GM21423 (cell line): ENCODE measurements around the gene SLC16A7.

ENCODE experiments used
- ATAC-seq: cut with Tn5 transposase; IDR thresholded peaks from one replicate; pipeline ENCODE4 v1.9.1; 2021; ENCODE audit warnings: mild to moderate bottlenecking, moderate library complexity; ENCODE audit not compliant: unreplicated experiment

Gene SLC16A7

DNA sequence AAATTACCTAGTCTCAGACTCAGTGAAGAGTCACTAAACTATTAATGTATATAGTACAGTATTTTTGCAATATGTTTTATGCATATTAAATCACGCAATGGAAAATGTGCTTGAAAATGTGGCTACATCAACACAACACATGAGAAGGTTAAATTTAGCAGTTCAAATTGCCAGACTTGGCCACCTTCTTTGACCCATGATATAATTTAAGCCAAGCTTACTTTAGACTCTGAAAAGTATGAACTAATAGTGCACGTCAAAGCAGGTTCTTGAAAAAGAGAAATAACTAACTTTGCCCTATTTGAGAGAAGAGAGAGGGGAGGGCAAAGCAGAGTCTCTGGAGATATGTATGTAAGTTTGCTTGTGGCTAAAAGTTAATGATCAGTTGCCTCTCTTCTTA is 68.7 kb downstream of the SLC16A7 start:
- no peak for ATAC-seq

DNA sequence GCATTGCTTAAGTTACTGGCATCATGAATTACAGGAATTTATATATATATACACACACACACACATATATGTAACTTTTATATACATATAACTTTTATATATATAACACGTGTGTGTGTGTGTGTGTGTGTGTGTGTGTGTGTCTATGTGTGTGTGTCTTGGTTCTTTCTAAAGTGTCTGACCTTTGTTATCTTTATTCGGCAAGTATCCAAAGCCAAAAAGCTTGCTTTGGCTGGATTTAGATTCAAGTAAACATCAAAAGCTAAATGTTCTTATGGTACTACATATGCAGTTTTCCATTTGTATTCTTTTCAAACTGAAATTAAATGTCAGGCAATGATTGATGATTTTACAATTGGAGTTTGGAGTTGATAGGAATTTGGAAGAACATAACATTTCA is 69.9 kb downstream of the SLC16A7 start:
- no peak for ATAC-seq

DNA sequence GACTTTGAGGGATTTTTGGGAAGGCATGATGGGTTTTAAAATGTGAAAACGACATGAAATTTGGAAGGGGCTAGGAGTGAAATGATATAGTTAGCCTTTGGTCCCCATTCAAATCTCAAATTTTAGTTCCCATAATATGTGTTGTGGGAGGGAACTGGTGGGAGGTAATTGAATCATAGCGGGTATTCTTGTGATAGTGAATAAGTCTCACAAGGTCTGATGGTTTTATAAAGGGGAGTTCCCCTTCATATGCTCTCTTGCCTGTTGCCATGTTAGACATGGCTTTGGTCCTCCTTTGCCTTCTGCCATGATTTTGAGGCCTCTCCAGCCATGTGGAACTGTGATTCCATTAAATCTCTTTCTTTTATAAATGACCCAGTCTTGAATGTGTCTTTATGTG is 72.8 kb downstream of the SLC16A7 start:
- no peak for ATAC-seq

DNA sequence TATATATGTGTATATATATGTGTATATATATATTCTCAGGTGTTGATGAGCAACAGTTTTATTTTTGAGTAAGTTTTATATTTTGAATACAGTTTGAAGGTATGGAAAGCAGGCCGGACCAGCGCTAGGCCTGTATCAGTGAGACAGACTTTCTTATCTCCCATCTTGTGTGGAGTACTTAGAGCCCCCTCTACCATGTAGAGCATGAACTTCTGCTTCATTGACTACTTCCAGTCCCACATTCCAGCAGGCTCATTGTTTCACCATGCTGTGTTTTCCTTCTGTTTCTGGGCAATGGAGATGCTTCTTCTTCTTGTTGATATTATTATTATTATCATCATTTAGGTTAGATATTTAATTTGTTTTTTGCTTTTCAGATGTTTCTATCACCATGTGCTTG is 76.4 kb downstream of the SLC16A7 start:
- ATAC-seq: no peak

DNA sequence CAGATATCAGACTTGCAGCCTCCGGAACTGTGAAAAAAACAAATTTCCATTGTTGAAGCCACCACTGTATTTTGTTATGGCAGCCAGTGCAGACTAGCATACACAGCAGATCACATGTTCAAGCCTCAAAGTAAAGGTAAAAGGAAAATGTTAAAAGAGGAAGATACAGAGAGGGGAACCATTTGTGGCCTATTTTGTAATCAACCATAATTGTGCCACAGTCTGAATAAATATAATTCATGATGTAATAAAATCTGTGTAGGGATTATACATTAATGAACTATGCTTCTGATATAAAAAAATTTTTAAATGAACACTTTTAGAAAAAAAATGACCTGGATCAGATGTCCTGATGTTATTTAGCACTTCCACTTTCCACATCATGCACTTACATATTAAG is 79.6 kb downstream of the SLC16A7 start:
- ATAC-seq: no peak

DNA sequence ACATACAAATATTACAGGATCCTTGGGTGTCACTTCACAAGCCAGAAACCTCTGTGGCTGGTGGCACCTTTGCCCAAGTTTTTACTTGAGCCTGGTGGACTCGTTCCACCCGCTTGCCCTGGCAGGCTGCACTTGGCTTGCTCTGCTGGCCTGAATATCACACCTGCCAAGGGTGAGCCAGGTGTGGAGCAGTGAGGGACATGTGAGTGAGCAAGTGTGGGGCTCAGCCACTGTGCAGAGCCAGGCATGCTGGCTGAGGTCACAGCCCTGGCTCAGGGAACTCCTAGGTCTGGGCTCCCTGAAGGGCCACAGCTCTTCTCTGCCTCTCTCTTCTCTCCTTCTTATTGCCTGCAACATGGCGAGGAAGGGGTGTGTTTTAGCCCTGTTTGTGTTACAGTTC is 82.0 kb downstream of the SLC16A7 start:
- no peak for ATAC-seq

DNA sequence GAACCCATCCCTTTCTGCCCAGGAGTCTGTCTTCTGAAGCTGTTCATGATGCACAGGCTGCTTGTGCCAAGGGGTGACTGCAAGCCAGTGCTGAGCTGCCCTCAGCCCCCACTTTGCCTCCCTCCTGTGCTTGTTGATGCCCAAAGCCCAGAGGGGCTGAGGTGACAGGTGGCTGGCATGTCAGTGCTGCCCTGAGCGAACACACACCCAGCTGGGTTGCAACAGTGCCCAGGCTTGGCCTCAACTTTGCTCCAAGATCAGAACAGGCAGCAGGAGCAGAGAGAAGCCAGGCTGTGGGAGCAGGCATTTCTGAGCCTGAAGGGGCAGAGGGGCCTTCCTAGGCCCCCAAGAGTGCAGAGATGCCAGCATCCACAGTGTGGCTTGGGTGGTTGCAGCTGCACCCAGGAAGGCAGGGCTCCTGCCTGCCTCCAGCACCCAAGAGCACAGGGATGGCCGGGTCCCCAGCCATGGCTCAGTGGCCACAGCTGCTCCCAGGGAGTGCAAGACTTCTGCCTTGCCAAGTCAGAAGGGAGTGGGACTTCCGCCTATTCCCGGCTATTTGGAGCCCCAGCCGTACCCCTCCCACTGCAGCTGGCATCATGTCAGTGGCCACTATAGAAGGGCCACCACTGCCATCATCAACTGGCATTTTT is 83.1 kb downstream of the SLC16A7 start:
- ATAC-seq: no peak

DNA sequence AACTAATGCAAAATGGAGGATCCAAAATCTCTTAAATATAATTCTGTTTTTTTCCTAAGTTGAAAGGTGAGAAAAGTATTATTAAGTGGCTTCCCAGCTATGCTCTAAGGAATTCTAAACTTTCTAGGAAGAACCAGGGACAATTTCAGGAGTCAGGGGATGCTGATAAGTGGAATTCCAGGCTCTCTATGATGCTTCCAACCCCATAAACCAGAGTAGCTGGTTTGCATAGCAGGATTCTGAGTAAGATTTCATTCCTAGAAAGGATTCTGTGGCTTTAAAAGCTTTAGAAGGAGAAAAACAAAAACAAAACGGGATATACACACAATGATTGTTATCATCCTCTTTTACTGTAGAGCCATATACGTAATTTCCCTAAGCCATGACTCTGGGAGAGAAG is 93.9 kb downstream of the SLC16A7 start:
- ATAC-seq: no peak

DNA sequence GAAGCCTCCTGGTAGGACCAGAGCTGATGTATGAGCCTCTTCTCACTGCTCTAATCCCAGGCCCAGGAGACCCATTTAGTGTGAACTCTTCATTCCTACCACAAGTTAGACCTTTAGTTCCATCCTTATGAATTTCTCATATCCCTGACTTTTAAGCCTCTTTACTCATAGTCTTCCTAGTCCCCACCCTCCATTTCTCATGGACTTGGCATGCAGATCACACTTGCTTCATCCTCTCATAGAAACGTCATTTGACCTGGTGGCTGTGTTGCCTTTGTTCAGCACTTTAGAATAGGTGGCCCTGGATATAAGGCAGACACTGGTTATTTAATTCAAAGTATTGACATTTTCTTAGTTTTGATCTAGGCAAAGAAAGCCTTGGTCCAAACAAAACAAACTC is 99.5 kb downstream of the SLC16A7 start:
- ATAC-seq: no peak

DNA sequence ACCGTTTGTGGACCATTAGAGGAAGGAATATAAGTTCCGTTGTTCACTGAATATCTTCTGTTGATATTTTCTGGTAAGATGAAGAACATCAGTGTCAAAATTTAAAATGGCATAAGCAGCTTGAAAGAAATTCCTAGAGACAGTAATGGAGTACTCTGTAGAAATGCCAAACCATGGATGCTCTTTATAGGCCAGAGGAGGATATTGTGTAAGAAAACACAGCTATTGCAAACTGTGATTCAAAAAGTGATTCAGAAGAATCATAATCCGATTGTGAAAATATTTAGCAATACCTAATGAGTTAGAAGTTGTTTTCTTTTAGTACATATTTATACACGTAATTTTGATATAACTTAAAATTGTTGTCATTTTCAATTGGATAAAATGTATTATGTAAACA is 102.8 kb downstream of the SLC16A7 start:
- no peak for ATAC-seq

DNA sequence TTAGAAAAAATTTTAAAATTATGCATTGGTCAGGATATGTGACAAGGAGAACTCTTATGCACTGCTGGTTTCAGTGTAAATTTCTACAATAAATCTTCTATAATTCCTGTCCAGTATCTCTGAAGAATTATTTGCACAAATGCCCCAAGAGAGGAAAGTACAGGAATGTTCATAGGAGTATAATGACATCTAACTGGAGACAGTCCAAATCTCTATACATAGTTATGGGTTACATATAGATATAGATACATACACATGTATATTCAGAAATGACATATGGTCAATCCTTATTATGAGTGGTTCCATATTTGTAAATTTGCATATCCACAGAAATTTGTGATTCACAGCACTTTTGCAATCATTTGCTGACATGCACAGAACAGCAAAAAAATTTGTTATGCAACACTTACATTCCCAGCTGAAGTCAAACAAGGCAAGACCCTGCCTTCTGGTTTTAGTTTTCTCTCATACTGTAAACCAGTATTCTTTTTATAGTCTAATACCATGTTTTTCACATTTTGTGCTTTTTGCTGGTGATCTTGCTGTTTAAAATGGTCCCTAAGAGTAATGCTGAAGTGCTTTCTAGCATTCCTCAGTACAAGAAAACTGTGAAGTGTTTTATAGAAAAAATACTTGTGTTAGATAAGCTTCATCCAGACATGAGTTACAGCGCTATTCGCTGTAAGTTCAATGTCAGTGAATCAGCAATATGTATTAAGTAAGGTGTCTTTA is 103.8 kb downstream of the SLC16A7 start:
- ATAC-seq: no peak

DNA sequence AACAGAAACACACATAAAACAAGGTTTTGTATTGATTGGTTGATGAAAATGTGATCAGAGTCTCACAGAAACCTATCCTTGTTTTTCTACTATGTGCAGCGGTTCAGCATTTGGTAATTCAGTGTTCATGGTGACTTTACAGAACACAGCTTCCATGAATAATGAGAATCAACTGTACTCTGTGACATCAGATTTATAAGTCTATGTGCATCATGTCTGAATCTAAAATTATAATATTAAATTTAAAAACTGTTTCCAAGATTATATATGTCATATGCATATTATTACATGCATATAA is 104.3 kb downstream of the SLC16A7 start:
- ATAC-seq: no peak

DNA sequence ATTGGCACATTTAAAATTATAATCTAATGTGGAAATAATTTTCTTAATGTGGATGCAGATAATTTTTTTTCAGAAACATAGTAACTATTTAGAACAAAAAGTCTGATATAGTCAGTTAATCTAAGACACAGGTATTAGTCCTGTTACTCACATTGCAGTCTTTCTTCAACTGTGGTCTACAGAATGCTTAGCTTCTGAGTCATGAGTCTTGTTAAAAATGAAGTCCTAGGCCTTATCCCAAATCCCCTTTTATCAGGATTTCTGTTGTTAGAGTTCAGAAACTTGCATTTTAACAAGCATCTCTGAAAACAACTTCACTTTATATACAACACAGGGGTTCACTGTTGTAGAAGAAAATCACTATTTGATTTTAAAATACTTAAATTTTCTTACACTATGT is 112.2 kb downstream of the SLC16A7 start:
- ATAC-seq: no peak

DNA sequence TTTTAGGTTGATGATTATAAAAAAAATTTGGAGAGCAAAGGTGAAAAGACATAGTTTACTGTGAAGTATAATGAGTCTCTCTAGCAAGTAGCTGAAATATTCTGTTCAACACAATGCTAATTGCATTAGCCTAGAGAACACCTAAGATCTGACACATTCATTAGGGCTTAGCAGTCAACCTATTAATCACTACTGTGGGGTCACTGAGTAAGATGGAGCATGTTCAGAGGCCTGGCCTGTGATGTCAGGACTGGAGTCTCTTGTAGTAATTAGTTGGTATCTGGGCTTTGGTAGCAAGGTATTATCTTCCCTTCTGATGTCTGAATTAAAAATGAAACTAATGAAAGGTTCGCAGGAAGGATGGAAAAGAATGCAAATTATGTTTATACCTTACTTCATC is 112.7 kb downstream of the SLC16A7 start:
- ATAC-seq: no peak

DNA sequence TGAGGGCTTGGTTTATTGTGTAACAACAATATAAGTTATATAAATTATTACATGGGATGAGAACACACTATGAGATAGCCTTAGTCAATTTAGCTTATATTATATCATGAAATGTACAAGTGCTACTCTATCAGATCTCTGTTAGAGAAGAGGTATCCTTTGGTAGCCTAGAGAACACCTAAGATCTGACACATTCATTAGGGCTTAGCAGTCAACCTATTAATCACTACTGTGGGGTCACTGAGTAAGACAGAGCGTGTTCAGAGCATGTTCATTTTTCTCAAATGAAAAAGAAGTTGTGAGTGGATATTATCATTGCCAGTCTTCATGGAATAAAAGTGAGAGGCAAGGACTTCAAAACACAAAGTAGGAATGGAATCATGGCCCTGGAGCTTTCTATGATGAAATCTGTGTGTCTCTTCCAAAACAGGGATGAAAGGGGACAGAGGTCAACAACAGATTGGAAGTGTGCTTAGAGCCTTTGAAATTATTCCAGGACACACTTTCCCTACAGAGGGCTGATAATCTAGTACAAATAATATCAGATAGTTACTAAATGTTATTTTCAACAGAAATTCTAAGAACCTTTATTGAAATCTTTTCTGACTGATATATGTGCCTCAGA is 114.3 kb downstream of the SLC16A7 start:
- no peak for ATAC-seq

DNA sequence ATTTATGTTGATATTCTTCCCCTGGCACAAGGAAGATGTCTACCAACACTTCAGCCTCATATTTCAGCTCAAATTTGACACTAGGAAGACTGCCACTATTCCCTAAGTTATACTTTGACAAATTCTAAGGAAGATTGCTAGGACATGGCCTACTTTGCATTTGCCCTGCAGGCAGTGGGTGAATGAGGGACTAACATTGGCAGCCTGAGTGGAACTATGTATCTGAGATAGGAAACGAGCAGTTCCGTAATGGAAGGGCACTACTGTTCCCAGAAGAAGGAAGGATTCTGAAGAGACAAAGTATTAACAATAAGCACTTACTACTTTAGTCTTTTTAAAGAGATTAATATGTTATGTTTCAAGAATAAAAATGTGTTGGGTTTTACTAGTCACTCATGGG is 115.1 kb downstream of the SLC16A7 start:
- no peak for ATAC-seq

DNA sequence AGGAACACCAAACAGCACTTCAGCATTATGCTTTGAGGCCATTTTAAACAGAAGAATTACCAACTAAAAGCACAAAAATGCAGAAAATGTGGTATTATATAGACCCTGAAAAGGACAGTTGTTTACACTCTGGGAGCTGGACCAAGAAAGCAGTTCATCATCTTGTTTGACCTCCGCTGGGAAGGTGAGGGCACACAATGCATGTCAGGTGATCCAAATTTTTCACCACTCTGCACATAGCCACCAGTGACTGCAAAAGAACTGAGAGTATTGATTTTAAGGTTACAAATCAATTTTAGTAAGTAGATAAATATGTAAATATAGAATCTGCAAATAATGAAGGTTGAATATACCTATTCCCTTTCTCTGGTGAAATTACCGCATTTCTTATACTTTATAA is 119.6 kb downstream of the SLC16A7 start:
- no peak for ATAC-seq

DNA sequence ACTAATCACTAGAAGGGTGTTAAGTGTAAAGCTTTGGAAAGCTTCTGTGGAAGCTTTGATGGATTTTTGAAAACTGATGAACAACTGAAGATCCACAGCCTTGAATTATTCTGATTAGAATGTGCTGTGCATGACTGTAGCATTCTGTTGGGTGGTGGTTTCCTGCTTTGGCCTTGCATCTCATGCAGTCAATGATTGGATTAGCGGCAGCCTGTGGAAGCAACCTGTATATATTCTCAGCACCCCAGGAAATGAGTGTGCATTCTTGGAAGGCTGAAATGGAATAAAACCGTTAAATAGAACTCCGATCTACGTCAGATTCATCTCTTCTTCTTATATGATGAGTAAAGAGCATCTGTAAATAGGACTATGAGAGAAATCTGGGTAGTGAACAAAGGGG is 120.2 kb downstream of the SLC16A7 start:
- ATAC-seq: no peak

DNA sequence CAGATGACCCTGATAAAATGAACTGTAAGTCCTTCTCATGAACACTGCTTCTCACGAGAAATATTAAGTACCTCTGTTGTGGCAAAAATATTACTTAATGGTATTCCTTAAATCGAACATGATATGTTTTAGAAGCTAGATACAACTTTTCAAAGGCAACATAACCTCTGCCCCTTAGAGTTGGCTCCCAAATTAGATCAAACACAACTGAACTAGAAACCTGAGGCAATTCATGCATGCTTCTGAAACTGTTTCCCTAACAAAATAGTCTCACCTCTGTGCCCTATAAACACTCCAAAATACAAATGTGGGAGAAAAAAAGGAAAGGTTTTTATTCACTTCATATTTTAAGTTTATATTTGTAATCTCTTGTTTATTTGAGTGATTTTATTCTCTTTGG is 121.6 kb downstream of the SLC16A7 start:
- no peak for ATAC-seq

DNA sequence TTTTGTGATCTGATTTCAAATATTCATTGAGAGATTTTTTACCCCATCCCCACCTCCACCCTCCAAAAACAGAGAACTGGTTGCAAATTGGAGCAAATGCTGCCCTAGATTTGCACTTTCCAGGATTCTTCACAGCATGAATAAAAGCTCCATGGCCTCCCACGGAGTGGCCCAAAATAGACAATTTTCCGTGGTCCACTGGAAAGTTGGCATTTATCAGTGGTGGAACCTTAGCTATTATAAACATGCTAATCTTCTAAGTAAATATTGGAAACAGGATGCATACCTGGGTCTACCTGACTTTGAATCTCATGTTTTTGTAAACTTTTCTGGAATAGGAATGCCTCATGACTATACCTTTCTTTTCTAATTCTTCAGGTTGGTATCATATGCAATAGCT is 123.9 kb downstream of the SLC16A7 start:
- no peak for ATAC-seq

DNA sequence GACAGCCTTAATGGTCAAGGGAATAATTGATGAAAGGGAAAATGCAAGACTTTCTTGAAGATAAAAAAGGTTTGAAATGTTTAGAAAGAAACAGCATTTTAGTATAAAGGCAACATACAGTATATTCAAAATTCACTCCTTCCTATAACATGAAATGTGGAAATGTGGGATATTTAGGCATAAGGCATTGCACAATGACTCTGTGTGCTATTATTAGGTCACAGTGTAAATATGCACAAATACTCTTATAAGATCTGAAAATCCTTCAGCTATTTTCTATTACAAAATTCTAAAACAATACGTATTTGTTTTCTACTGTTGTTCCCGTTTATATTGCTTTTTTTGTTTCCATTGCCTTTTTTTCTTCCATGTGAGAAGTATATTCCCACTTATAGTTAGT is 127.7 kb downstream of the SLC16A7 start:
- ATAC-seq: no peak

DNA sequence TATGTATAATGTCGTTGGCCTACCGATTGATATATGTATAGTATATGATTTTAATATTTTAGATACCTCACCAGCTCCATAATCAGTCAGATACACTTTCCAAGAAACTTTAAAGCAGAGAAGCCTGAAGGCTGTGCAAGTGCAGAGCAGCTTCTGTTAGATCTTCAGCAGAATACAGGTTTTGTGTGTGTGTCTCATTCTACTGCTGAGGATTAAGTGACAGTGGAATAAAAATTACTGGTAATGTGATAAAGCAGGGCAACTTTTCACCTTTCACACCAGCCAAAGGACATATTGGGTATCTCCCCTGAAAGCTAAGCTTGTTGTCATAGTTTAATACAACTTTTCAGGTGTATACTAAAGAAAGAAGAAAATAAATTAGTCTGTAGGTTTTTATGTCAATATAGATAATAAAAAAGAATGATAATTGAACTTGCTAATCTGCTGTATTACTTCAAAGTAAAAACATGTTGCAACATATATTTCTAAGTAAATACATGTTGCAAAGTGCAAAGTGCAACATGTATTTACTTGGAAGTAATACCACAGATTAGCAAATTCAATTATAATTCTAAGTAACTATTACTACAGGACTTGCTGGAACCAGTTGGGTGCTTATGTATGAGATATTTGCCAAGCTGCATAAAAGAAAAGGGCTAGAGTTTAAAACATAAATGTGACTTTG is 128.3 kb downstream of the SLC16A7 start:
- ATAC-seq: no peak
